CD4-positive, alpha-beta T cell (primary cell): Measurements from ENCODE around the gene TBX18. TPM values are rescaled to one million over a fixed set of nuclear protein-coding genes. Genes with fewer than 3 reads are reported as not detected.

ENCODE experiments used
- ATAC-seq: fragments of 200-7000 bp; cut with Tn5 transposase; one replicate; pipeline ENCODE4 v1.10.0; 2022; ENCODE audit warnings: mild to moderate bottlenecking; ENCODE audit not compliant: poor library complexity
- CTCF ChIA-PET: fragments of 350-600 bp; sonication (Branson Sonifier 250); formaldehyde crosslinking; loops from one replicate; lab custom pipeline; 2021; ENCODE audit warnings: antibody characterized with exemption, inconsistent platforms; lab: Charles Lee
- POLR2A ChIA-PET: fragments of 350-600 bp; sonication (Branson Sonifier 250); formaldehyde crosslinking; loops from one replicate; lab custom pipeline; 2021; ENCODE audit warnings: antibody characterized with exemption, inconsistent platforms; lab: Charles Lee
- DNase-seq, 14 experiments: peaks; one replicate each; pipeline ENCODE4 v3.0.0-alpha.2; 2013 to 2020; ENCODE audit warnings: mixed read lengths in 2 of 14
- H3K27ac ChIP-seq, 2 donors: one replicate each; pipeline versions ENCODE4 v1.5.1 to v1.7.0; 2013; ENCODE audit warnings: low read length in 2 of 2, low read depth in 1 of 2, mild to moderate bottlenecking in 1 of 2
- H3K27me3 ChIP-seq, 2 experiments: 1 replicate in 1 of 2; 2 replicates in 1 of 2; pipeline versions ENCODE4 v1.6.1 to v1.7.0; 2013; ENCODE audit warnings: low read length in 2 of 2, control low read depth in 1 of 2, mild to moderate bottlenecking in 1 of 2, moderate library complexity in 1 of 2; ENCODE audit not compliant: insufficient read depth in 2 of 2, control insufficient read depth in 1 of 2
- H3K36me3 ChIP-seq: one replicate; pipeline ENCODE4 v1.6.1; 2013; ENCODE audit warnings: low read length, control low read depth; ENCODE audit not compliant: insufficient read depth
- H3K4me1 ChIP-seq: one replicate; pipeline ENCODE4 v1.6.1; 2013; ENCODE audit warnings: low read length, control low read depth; ENCODE audit not compliant: insufficient read depth
- H3K4me3 ChIP-seq: one replicate; pipeline ENCODE4 v1.5.1; 2013; ENCODE audit warnings: mild to moderate bottlenecking, low read length, moderate library complexity
- H3K9me3 ChIP-seq, 2 experiments: 1 replicate in 1 of 2; 2 replicates in 1 of 2; pipeline versions ENCODE4 v1.6.1 to v1.7.0; 2013; ENCODE audit warnings: low read length in 2 of 2, mild to moderate bottlenecking in 2 of 2, control low read depth in 1 of 2, moderate library complexity in 1 of 2; ENCODE audit not compliant: control insufficient read depth in 1 of 2, insufficient read depth in 1 of 2
- H3K27ac Mint-ChIP-seq: one replicate; pipeline ENCODE4 v1.8.0; 2020; ENCODE audit warnings: mixed read lengths
- H3K27me3 Mint-ChIP-seq: one replicate; pipeline ENCODE4 v1.8.0; 2021; ENCODE audit warnings: mixed read lengths
- H3K36me3 Mint-ChIP-seq: one replicate; pipeline ENCODE4 v1.8.0; 2021; ENCODE audit warnings: low read depth, mixed read lengths
- H3K4me1 Mint-ChIP-seq: one replicate; pipeline ENCODE4 v1.8.0; 2021; ENCODE audit warnings: low read depth, mixed read lengths
- H3K4me3 Mint-ChIP-seq: one replicate; pipeline ENCODE4 v1.8.0; 2020; ENCODE audit warnings: mild to moderate bottlenecking, mixed read lengths
- H3K9me3 Mint-ChIP-seq: one replicate; pipeline ENCODE4 v1.8.0; 2020; ENCODE audit warnings: mixed read lengths
- intact Hi-C, 2 experiments: fragments of 100-400 bp; cut with DNase I in 1 of 2; cut with micrococcal nuclease in 1 of 2; formaldehyde crosslinking; loops; one replicate each; pipeline versions ENCODE4 v1.15.1 to v1.9.0; 2023 to 2025; cut with DNase I, micrococcal nuclease
- total RNA-seq, 174 experiments: library from RNA in 2 of 174; stranded (reverse) in 2 of 174; gene quantifications; one replicate each; pipeline ENCODE4 v1.2.3 and lab custom pipeline; 2021 to 2026
- TF ChIP-seq, protein P1 (sequence below): fragments of 200-600 bp; IDR thresholded peaks from one replicate; pipeline ENCODE4 v1.8.0; 2022; ENCODE audit warnings: antibody characterized with exemption, mild to moderate bottlenecking

TBX18 gene
- total RNA-seq, 2 experiments from 2014 or later: not detected

DNA sequence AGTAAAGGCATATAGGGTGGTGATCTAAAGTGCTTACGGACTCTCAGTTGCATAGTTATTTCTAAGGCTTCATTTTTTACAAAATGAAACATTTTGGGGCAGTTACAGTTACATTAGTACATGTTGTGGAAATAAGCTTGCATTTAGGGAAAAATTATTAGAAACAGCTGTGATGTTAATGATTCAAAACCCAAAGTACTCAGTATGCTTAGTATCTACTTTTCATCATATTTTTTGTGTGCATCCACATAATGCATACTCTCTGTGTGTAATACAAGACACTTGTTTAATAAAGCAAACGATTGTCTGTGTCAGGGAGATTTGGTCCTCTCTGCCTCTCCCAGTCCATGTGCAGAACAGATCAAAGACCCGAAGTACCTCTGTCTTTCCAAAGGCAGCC is 11.4 kb upstream of the TBX18 start:
- no peak overlapping the region for H3K4me3 Mint-ChIP-seq
- ATAC-seq: no peak
- intact Hi-C loops: no loop called here

DNA sequence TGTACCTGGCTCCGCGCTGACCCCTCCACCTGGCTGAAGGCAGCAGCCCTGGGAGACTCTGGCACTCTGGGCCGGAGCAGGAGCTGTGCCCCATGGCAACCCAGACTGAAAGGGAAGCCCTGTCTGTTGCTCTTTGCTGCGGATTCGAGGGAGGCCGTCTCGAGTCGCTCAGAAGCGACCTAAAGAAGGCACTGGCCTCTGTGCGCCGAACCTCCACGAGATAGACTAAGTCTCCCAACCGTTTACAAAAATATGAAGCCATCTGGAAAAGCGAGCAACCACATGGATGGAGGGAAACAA is 10.5 kb upstream of the TBX18 start:
- Histone ChIP-seq H3K36me3 (no peaks in the 10 kb centered on the region), H3K4me1 (no peaks in the 10 kb centered on the region), H3K4me3 (no peak overlapping the region), H3K27ac (no peak overlapping the region), H3K27me3 (peaks cover 30 to 85% of the 10 kb centered on the region in 2 experiments), H3K9me3 (peaks cover 0 to 26% of the 10 kb centered on the region in 2 experiments)
- H3K27ac Mint-ChIP-seq: no peak overlapping the region
- H3K27me3 Mint-ChIP-seq: peaks cover 80% of the 10 kb centered on the region
- intact Hi-C loops: no loop called here
- DNase-seq: no peak
- H3K9me3 Mint-ChIP-seq: no peaks in the 10 kb centered on the region
- TF ChIP-seq, protein P1, sequence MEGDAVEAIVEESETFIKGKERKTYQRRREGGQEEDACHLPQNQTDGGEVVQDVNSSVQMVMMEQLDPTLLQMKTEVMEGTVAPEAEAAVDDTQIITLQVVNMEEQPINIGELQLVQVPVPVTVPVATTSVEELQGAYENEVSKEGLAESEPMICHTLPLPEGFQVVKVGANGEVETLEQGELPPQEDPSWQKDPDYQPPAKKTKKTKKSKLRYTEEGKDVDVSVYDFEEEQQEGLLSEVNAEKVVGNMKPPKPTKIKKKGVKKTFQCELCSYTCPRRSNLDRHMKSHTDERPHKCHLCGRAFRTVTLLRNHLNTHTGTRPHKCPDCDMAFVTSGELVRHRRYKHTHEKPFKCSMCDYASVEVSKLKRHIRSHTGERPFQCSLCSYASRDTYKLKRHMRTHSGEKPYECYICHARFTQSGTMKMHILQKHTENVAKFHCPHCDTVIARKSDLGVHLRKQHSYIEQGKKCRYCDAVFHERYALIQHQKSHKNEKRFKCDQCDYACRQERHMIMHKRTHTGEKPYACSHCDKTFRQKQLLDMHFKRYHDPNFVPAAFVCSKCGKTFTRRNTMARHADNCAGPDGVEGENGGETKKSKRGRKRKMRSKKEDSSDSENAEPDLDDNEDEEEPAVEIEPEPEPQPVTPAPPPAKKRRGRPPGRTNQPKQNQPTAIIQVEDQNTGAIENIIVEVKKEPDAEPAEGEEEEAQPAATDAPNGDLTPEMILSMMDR: no peak
- H3K4me1 Mint-ChIP-seq: no peaks in the 10 kb centered on the region
- H3K4me3 Mint-ChIP-seq: no peak overlapping the region
- ChIA-PET CTCF (no interaction called here), POLR2A (no interaction called here)
- no peak for ATAC-seq
- no peaks in the 10 kb centered on the region for H3K36me3 Mint-ChIP-seq

More for the DNA sequence above, 11.4 kb upstream of the TBX18 start:
- Histone ChIP-seq H3K4me3 (no peak overlapping the region), H3K27ac (no peak overlapping the region), H3K4me1 (no peaks in the 10 kb centered on the region), H3K9me3 (peaks cover 0 to 26% of the 10 kb centered on the region in 2 experiments), H3K27me3 (peaks cover 30 to 81% of the 10 kb centered on the region in 2 experiments), H3K36me3 (no peaks in the 10 kb centered on the region)
- TF ChIP-seq, protein P1: no peak
- DNase-seq: no peak
- ChIA-PET POLR2A (no interaction called here), CTCF (no interaction called here)
- Mint-ChIP-seq H3K9me3 (no peaks in the 10 kb centered on the region), H3K27ac (no peak overlapping the region), H3K27me3 (peaks cover 76% of the 10 kb centered on the region), H3K36me3 (no peaks in the 10 kb centered on the region), H3K4me1 (no peaks in the 10 kb centered on the region)

DNA sequence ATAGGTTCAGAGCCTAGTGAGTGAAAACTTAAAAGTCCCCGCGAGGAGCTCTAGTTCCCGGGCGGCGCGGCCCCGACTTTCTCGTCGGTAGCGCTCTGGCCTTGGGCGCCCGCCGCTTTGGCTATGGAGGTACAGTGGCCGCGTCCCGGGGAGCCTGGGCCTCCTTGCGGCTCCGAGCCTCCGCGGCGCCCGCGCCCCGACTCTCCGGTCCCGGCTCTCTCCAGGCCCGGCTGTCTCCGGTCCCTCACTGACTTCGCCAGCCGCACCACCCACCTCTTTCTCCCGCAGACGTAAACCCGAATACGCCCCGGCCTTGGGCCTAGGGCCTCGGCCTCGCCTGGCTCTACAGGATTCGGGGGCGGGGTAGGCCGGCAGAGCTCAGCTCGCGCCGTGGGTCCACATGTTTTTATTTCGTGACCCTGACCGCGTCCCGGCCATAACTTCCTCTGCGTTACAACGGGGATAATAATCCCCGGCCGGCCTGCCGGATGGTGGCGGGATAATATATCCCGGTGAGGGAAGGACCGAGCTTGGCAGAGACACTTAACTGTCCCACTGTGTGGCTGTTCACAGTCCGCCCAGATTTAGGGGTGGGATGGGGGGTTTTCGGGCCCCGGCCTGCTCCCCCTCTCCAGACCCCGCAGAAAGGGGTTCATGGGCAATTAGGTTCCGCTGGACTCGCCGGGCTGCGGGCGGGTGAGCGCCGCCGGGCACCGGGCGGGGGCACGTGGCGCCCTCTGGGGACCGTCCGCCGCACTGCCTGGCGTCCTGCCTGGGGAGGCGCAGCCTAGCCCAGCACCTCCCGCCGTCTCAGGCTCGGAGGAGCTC is 10.0 kb upstream of the TBX18 start:
- Histone ChIP-seq H3K27me3 (peaks cover 30 to 87% of the 10 kb centered on the region in 2 experiments), H3K36me3 (no peaks in the 10 kb centered on the region), H3K9me3 (peaks cover 0 to 26% of the 10 kb centered on the region in 2 experiments), H3K4me1 (no peaks in the 10 kb centered on the region), H3K27ac (no peak overlapping the region), H3K4me3 (no peak overlapping the region)
- no peak for DNase-seq
- peaks cover 82% of the 10 kb centered on the region for H3K27me3 Mint-ChIP-seq
- intact Hi-C loops: no loop called here
- H3K9me3 Mint-ChIP-seq: no peaks in the 10 kb centered on the region
- no peak overlapping the region for H3K4me3 Mint-ChIP-seq
- CTCF ChIA-PET: no interaction called here
- H3K36me3 Mint-ChIP-seq: no peaks in the 10 kb centered on the region
- no peaks in the 10 kb centered on the region for H3K4me1 Mint-ChIP-seq
- no peak overlapping the region for H3K27ac Mint-ChIP-seq
- POLR2A ChIA-PET: no interaction called here
- TF ChIP-seq, protein P1: no peak
- no peak for ATAC-seq
